NCI-H1092 (cell line): ENCODE results near the gene TIMELESS.
"Not testable (repeated sequence)": the region's sequence is repeated elsewhere in the genome, so short reads cannot be mapped to it uniquely, and the experiment has no call there.

Experiments
- DNase-seq: peaks from one replicate; lab custom pipeline; 2025; lab: John Stamatoyannopoulos, UW

Gene TIMELESS

DNA sequence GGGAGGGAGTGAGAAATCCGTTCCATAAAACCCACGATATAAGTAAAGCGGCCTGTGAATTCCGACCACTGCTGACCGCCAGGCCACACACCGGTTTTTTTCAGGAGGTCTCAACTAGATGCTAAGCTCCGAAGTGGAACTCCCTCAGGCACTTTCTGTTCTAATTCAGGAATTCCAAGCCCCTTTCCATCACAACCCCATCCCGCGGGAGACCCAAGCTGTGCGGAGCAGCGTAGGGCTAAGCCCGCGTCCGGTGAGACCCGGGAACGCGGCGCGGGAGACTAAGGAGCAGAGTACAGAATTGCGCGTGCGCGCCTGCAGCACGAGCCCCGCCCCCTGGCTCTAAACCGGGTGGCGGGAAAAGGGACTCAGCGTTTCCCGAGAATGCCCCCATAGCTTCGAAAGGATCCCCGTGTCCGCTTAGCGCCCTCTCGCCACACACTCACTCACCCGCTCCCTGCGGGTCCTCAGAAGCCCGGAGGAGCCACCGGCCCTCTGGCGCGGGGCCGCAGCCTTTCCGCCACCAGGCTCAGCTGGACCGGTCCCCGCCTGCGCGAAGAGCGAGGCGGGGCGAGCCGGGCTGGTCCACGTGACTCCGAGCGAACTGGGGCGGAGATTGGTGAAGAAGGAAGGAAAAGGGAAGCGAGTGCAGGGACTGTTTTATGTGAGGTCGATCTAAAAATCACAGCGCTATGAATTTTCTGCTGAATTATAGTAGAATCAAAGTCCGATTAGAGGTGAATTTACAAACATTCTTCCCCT, at the start of gene TIMELESS:
Gene TIMELESS (minus strand): TSS at position 567 of the 762 bp plus-strand sequence. CDS start 15,256 bp downstream, outside the sequence.
- DNase-seq, result peak; percentile 77

DNA sequence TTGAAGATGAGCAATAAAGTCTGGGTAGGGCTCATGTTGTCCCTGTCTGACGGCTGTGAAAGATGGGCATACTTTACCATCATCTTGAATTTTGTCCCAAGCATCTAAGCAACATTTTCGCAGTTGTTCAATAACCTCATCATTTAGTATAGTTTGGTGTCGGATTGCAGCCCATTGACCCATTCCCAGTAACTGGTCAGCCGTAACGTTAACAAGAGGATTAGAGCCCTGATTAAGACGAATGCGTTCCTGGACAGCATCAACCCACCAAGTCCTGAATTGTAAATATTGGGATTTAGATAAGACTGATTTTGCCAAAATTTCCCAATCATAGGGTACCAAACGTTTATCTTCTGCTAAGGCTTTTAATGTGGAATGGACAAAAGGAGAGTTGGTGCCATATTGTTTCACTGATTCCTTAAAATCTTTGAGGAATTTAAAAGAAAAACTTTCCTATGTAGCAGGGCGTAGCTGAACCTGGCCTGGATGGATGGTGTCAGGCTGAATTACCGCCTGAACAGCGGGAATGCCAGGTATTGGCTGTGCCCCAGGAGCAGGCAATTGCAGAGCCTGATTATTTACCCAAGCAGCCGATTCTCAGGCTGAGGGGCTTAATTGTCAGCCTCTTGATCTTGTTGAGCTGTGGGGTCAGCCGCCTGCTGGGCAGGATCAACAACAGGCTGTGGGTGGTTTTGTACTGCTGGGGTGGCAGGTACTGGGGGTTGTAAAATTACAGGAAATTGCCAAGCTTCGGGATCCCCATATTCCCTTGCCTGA, 49.1 kb upstream of the TIMELESS start:
- DNase-seq, result peak; percentile 61

GRCh38 chr12:56496704-56497103, 47.5 kb upstream of the TIMELESS start:
- not testable (repeated sequence) for DNase-seq

GRCh38 chr12:56494481-56494880, 45.3 kb upstream of the TIMELESS start:
- DNase-seq, result not testable (repeated sequence)

DNA sequence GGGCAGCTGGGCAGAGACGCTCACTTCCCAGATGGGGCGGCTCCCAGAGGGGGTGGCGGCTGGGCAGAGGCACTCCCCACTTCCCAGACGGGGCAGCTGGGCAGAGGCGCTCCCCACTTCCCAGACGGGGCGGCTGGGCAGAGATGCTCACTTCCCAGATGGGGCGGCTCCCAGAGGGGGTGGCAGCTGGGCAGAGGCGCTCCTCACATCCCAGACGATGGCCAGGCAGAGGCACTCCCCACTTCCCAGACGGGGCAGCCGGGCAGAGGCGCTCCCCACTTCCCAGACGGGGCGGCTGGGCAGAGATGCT, 44.8 kb upstream of the TIMELESS start:
- DNase-seq, result not testable (repeated sequence)

DNA sequence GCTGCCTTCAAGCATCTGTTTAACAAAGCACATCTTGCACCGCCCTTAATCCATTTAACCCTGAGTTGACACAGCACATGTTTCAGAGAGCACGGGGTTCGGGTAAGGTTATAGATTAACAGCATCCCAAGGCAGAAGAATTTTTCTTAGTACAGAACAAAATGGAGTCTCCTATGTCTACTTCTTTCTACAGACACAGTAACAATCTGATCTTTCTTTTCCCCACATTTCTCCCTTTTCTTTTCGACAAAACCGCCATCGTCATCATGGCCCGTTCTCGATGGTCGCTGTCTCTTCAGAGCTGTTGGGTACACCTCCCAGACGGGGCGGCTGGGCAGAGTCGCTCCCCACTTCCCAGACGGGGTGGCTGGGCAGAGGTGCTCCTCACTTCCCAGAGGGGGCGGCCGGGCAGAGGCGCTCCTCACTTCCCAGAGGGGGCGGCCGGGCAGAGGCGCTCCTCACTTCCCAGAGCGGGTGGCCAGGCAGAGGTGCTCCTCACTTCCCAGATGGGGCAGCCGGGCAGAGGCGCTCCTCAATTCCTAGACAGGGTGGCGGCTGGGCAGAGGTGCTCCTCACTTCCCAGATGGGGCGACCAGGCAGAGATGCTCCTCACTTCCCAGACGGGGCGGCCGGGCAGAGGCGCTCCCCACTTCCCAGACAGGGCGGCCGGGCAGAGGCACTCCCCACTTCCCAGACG, 44.3 kb upstream of the TIMELESS start:
- DNase-seq, result not testable (repeated sequence)

GRCh38 chr12:56490360-56490759, 41.1 kb upstream of the TIMELESS start:
- no peak for DNase-seq

GRCh38 chr12:56488041-56488955, 39.1 kb upstream of the TIMELESS start, which contains the start of gene GLS2:
TSS of gene GLS2 (minus strand) at chr12:56488161. CDS start at chr12:56488118, 43 bp downstream.
- DNase-seq, result peak; percentile 24

DNA sequence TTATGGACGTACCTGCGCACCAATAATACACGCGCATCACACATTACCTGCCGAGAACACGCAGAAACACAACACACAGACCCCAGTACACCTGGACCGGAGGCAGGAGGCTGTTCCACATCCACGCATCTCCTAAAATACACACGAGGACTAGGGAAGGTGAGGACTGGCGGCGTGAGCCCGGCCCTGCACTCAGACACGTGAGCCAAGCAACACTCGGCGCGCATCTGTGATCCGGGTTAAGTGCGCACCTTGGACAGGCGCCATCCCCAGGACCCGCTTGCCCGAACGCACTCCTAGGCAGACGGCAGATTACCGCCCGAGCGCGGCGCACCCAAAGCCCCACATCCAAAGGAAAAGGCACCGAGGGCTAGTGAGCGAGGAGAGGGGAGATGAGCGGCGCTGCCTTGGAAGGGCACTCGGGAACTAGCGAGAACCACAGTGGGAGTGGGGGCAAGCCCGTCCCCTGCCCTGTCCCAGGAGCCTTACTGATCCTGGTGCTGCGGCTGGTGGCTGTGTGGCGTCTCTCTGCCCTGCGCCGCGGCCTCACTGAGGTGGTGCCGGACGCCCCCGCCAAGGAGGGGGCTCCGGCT, 38.3 kb upstream of the TIMELESS start:
- DNase-seq, result no peak

DNA sequence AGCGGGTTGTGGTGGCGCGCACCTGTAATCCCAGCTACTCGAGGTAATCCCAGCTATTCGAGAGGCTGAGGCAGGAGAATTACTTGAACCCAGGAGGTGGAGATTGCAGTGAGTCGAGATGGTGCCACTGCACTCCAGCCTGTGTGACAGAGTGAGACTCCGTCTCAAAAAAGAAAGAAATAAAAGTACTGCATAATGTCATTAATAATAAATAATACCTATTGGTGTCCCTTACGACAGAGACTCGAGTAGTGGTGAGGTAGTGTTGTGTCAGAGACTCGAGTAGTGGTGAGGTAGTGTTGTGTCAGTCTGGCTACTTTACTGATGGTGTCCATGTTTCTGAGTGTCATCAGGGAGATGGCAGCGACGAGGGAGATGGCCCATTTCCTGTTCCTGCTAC, 37.5 kb upstream of the TIMELESS start:
- DNase-seq, result no peak

DNA sequence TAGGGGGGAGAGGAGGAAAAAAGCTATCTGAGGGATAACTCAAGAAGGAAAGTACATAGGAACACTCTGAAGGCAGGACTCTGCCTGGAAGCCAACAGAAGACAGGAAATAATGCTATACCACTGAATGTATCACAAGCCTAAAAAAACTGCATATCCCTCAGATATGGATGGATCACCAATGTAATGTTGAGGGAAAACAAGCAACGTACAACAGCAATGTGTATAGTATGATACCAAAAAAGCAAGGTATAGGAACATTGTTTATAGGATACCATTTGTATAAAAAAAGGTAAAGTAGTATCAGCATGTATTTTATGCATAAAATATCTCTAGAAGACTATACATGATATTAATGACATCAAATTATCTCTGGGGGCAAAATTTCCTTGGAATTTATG, 35.3 kb upstream of the TIMELESS start:
- no peak for DNase-seq

DNA sequence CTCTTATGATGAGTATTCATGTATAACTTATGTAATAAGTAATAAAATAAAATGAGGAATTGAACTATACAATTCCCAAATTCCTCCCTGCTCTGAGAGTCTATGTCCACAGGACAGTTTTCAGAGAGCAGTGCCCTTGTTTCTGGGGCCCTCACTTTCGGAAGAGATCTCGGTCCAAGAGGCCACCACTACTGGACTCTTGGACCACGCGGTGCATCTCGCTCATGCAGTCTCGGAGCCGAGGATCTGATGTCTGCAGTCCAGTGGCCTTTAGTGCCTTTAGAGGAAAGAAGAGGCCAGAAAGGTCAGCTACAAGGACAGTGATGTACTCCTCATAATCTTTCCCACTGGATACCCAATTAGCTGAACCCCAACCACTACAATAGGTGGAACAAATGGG, 30.4 kb upstream of the TIMELESS start:
- DNase-seq, result no peak

DNA sequence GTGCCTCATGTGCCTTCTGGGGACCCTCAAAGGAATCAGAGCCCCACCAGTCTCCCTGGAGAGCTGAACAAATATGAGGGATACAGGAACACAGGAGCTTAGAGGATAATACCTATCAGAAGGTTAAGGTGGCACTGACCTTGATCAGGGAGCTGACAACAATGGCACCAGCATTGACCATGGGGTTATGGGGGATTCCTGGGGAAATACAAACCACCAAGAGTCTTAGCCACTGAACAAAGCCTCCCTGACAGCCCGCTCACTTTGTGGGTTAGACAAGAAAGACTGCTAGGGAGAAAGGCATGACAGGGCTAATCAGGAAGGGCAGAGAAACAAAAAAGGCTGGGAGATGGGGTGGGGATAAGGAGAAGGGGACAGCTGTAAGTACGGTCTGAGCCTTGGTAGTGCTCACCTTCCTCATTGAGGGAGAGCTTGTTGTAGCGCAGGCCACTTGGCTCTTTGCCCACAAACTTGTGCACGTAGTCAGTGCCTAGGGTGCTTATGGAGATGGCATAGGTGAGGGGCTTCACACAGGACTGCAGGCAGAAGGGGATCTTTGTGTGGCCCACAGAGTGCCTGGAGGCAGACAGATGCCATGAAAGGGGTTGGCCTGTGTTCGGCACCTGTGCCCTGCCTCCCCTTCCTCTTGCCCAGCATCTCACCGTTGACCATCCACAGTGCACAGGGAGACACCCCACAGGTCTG, 28.4 kb upstream of the TIMELESS start:
- DNase-seq, result no peak

DNA sequence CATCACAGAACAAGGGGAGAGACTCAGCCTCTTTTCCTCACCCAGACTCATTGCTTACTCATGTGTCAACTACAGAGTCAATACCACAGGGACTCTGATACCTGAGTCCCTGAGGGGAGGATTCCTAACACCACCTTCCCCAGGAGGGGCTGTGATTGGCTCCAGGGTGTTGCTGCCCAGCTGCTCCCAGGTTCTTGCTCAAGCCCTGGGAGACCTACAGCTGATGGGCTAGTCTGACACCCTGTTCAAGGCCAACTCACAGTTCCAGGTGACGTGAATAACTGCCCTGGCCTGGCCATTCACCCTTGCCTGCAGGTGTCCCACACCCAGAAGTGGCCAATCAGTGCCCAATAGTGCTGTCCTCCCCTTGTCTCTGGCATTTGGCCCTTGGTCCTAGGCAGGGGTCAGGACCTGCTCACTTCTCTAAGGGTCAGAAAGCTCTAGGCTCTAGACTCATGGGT, 27.8 kb upstream of the TIMELESS start:
- no peak for DNase-seq

DNA sequence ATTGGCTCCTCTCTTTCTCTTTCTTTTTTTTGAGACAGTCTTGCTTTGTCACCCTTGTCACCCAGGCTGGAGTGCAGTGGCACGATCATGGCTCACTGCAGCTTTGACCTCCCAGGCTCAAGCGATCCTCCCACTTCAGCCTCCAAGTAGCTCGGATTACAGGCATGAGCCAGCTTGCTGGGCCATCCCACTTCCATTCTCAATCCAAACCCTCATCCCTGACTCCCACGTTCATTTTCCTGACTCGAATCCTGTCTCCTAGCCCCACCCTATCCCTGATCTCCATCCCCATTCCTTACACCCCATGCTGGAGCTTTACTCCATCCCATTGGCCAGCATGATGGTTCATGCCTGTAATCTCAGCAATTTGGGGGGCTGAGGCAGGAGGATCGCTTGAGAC, 26.9 kb upstream of the TIMELESS start:
- no peak for DNase-seq

DNA sequence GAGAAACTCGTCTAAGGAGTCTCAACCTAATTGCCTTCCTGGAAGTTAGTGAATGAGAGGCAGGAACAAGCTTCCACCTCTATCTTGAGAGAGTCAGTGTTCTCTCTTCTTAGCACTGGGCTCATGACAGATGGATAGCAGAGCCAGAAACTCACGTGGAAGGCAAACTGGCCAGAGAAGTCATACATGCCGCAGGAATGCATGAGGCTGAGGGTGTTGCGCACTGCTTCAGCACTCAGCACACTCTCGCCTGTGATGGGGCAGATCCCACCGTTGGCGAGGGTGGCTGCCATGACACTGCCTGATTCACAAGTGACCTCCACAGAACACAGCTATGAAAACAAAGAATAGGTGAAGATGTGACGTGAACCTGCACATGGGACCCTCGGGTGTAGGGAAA, 25.2 kb upstream of the TIMELESS start:
- no peak for DNase-seq

DNA sequence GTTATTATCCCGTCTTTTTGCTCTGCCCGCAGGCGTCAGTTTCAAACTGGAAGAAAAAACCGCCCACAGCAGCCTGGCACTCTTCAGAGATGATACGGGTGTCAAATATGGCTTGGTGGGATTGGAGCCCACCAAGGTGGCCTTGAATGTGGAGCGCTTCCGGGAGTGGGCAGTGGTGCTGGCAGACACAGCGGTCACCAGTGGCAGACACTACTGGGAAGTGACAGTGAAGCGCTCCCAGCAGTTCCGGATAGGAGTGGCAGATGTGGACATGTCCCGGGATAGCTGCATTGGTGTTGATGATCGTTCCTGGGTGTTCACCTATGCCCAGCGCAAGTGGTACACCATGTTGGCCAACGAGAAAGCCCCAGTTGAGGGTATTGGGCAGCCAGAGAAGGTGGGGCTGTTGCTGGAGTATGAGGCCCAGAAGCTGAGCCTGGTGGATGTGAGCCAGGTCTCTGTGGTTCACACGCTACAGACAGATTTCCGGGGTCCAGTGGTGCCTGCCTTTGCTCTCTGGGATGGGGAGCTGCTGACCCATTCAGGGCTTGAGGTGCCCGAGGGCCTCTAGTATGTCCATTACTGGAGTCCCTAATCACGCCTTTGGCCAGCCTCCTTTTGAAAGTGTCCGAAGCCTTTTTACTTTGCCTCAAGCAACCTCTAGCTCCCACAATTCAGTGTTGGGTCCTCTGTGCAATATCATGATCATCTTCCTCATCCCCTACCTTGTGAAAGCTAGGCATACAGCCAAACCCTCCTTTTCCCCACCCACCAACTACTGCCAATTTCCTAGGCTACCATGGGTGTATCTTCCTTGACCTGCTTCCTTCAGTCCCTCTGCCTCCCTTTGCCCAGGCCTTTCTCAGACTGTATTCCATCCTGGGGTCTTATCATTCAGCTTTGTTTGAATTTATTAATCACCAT, 20.0 kb upstream of the TIMELESS start:
- no peak for DNase-seq

DNA sequence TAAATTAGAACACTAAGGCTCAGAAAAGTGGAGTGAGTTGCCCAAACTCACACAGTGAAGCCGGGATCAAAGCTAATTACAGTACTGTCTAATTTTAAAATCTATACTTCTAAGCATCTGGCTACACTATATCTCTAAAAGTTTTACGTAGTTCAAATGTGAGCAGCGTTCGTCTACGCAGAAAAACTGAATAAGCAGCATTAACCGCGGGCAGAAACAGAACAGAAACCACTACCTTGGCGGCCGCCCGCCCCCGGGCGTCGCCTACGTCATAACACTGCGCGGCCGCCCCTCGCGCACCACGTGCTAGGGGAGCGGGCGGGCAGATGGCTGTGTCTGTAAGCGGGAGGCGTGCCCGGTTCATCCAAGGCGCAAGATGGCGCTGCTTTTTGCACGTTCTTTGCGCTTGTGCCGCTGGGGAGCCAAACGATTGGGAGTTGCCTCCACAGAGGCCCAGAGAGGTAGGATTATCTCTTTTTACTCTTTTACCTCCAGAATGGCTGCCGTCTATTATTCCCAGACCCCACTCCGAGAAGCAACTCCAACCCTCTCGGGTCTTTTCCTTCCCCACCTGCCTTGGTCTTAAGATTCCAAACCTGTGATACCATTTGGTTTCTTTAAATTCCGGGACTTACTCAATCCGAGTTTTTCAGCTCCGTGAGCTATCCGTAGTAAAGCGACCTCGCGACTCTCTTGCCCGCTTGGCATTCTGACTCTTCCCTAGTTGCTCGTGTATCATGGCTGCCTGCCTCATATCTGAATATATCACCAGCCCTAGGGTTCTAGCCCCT, 19.2 kb upstream of the TIMELESS start, which contains the start of gene SPRYD4:
Gene SPRYD4 (plus strand): TSS at position 363 of the 791 bp plus-strand sequence. CDS start 14 bp downstream, at position 377.
- peak; percentile 80 for DNase-seq
